Cortex of kidney (tissue), 1 donor: ENCODE results near the gene DENND1B.

Experiments used
- DNase-seq: peaks from one replicate; lab custom pipeline; 2025; lab: John Stamatoyannopoulos, UW

The DENND1B gene

DNA sequence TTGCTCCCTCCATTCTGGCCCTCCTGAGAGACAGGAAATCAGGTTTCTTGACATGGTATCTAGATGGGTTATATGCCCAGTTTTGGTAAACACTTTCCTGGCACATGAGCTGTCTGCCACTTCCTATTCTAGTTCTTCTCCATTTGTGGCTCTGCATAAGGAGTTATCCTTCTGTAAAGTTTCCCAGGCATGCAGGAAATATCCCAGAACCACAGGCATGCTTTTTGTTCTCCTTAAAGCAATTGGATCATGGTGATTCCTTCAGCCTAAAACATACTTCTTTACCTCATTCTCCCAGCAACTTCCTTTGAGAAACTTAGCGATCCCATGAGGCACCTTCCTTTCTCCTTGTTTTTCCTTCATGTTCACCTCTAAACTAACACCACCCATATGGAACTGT is 307.4 kb downstream of the DENND1B start:
- no peak for DNase-seq

DNA sequence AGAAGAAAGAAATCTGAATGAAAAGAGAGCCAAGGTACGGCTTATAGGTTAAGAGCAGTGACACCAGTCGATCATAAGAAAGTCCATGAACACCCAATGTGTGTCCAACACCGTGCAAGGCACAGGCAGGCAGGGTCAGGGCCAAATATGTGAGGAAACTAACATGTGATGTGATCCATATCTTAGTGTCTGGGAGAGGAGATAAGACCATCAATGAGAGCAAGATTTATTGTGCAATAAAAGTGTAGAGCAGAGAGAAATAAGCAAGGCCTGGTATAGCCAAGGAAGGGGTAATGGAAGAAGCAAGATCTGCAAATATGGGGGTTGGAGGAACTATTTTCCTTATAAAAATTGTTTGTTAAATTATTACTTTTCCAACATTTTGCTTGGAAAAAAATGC is 308.5 kb downstream of the DENND1B start:
- no peak for DNase-seq

DNA sequence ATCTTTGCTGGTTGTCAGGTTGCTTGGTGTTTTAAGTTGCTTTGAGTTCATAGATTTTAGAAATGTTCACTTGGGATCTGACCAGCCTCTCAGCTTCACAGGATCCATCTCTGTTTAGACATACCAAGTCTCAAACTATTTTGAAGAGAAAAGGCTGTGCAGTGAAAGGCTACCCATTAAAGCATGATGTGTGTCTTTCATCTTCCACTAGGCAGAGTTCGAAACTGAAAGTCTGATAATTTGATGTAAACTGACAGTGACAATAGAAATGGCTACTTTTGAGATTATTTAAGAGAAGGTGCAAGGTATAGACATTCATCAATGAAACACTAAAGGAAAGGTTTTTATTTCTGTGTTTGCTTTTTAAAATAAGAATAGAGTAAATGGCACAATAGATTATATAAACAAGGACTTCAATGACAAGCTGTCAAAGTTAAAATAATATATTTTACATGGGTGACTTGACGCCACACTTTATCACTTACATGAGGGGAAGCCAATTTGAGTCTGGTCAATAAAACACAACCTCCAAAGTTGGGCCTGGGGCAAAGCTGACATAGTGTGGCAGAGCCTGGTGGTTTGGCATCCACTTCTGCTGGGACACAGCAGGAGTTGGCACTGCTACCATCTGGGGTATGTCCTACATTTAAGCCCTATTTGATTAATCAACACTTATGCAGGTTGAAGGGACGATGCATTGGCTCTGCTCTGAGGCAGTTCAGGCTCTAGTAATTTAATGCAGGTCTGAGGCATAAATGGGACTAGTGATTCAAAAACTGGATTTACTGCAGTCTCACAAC is 309.6 kb downstream of the DENND1B start:
- no peak for DNase-seq

DNA sequence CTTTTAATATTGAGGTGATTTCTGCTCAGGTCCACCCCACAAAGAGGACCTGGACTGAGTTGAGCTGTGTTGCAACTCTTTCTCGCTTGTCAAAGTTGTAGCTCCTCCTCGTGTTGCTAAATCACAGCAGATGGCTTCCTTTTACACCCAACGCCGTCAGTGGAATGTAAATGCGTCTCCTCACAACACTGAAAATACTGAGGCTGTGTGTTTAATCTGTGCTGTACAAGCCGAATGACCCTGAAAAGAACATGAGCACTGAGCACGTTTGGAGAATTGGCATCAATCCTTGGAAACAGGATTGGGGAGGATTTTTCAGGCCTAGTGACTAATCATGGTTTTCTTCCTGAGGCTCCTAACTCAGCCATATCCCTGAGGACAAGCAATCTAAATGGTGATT is 311.2 kb downstream of the DENND1B start:
- DNase-seq, result no peak

DNA sequence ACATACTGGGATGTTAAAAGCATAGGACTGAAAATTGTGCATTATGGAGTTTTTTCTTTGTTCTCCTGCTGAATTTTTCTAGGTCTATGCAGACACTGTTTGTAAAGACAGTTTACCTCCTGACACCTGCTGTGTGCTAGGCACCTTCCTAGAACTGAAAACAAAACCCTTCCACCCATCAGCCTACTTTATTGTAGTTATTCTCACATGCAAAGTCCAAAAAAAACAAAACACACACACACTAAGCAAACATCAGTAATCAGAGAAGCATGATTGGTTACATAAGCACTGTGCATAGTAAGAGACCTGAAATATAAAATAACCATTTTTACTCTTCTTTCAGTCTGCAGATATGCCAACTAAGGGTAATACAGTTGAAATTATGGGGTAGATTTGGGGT is 312.1 kb downstream of the DENND1B start:
- no peak for DNase-seq

DNA sequence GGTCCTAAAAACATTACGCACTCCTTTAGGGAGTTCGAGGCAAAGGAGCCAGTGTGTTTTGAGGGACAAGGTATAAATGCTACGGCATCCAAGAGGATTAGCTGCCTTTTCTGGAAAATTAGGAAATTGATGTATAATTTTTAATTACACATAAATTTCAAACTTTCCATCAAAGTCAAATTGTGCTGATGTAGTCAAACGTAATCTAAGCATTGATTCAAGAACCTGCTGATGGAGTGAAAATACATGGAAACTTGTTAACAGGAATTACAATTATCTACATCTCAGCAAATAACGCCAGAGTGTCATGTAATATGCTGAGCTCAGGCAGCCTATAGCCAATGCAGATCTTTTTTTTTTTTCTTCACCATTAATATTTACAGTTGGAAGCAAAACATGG is 312.7 kb downstream of the DENND1B start:
- DNase-seq, result no peak
